GM12892 (cell line): Measurements from ENCODE around the gene ERC1.

Source experiments
- POLR2A ChIP-seq: IDR thresholded peaks from 2 replicates; pipeline ENCODE4 v1.6.1; 2011; ENCODE audit warnings: low read depth, low read length, control low read depth
- POLR2AphosphoS5 ChIP-seq: IDR thresholded peaks from 2 replicates; pipeline ENCODE4 v1.6.1; 2011; ENCODE audit warnings: low read depth, low read length, control low read depth
- TAF1 ChIP-seq: IDR thresholded peaks from 2 replicates; pipeline ENCODE4 v1.6.1; 2011; ENCODE audit warnings: low read depth, mild to moderate bottlenecking, control low read depth, low read length, borderline replicate concordance

- TF ChIP-seq POLR2AphosphoS5 (no peak), POLR2A (no peak), TAF1 (no peak)
Measured at GRCh38 chr12:1530592-1531152, 539.6 kb downstream of the ERC1 start.
